LHCN-M2 (cell line): ENCODE data around the gene SERPINE1. TPM values are rescaled to one million over a fixed set of nuclear protein-coding genes. Genes with fewer than 3 reads are reported as not detected.

Experiments used
- DNase-seq: peaks from one replicate; pipeline ENCODE4 v3.0.0-alpha.2; 2012; ENCODE audit warnings: low read depth
- total RNA-seq: library from RNA; depleted of rRNA; stranded (reverse); fragments of >200 nt; gene quantifications from 2 replicates; pipeline ENCODE4 v1.2.3, GENCODE V29; 2014

SERPINE1 gene
- total RNA-seq, 1 experiment from 2014 or later, result 1,980 TPM

GRCh38 chr7:101151908-101152651 is 25.2 kb downstream of the SERPINE1 start:
- no peak for DNase-seq

GRCh38 chr7:101153969-101154692 is 27.2 kb downstream of the SERPINE1 start, which contains the start of gene AP1S1:
AP1S1 (plus strand) TSS chr7:101154476; CDS start chr7:101154515, 39 bp downstream.
- peak; percentile 96 for DNase-seq

- no peak for DNase-seq
Measured at GRCh38 chr7:101154693-101155102, 27.8 kb downstream of the SERPINE1 start.

- DNase-seq, result no peak
Measured at GRCh38 chr7:101155303-101155702, 28.4 kb downstream of the SERPINE1 start.

- no peak for DNase-seq
Measured at GRCh38 chr7:101156277-101156676, 29.4 kb downstream of the SERPINE1 start.

GRCh38 chr7:101156866-101157589 is 30.1 kb downstream of the SERPINE1 start:
- no peak for DNase-seq

GRCh38 chr7:101159696-101160674 is 33.1 kb downstream of the SERPINE1 start:
- peak; percentile 64 for DNase-seq

- no peak for DNase-seq
Measured at GRCh38 chr7:101160910-101161309, 34.0 kb downstream of the SERPINE1 start.

- DNase-seq, result no peak
Measured at GRCh38 chr7:101161692-101162471, 35.0 kb downstream of the SERPINE1 start.

- DNase-seq, result peak; percentile 62
Measured at GRCh38 chr7:101162551-101163278, 35.8 kb downstream of the SERPINE1 start.

- DNase-seq, result no peak
Measured at GRCh38 chr7:101163279-101164070, 36.6 kb downstream of the SERPINE1 start.

- DNase-seq, result peak; percentile 74
Measured at GRCh38 chr7:101164071-101164840, 37.4 kb downstream of the SERPINE1 start.

- peak; percentile 91 for DNase-seq
Measured at GRCh38 chr7:101165075-101165957, 38.4 kb downstream of the SERPINE1 start, which contains the start of gene VGF. VGF (minus strand) TSS chr7:101165569; CDS start chr7:101164843, 726 bp downstream.

GRCh38 chr7:101165958-101166647 is 39.2 kb downstream of the SERPINE1 start:
- no peak for DNase-seq

GRCh38 chr7:101166648-101166908 is 39.7 kb downstream of the SERPINE1 start:
- DNase-seq, result no peak

GRCh38 chr7:101166909-101167644 is 40.2 kb downstream of the SERPINE1 start:
- peak; percentile 47 for DNase-seq
